IPS-18c (cell line): ENCODE data around the gene MRPL19.
"Not testable (repeated sequence)": the region's sequence is repeated elsewhere in the genome, so short reads cannot be mapped to it uniquely, and the experiment has no call there.

ENCODE experiments used
- H3K4me3 ChIP-seq: 2 replicates; pipeline ENCODE4 v1.7.0; 2013; ENCODE audit warnings: low read depth, mild to moderate bottlenecking, low read length, moderate library complexity; ENCODE audit not compliant: insufficient read depth
- H3K9me3 ChIP-seq: one replicate; pipeline ENCODE4 v1.6.1; 2013; ENCODE audit warnings: mild to moderate bottlenecking, low read length, moderate library complexity; ENCODE audit not compliant: control insufficient read depth, insufficient read depth

MRPL19 gene

GRCh38 chr2:75643980-75644379 is 2.6 kb upstream of the MRPL19 start:
- H3K4me3 ChIP-seq = no peak overlapping the region

GRCh38 chr2:75645643-75646042 is 940 bp upstream of the MRPL19 start:
- Histone ChIP-seq H3K4me3 (no peak overlapping the region), H3K9me3 (no peaks in the 10 kb centered on the region)

More at GRCh38 chr2:75643980-75644379, 2.6 kb upstream of the MRPL19 start:
- H3K9me3 ChIP-seq = no peaks in the 10 kb centered on the region

GRCh38 chr2:75646090-75646582 is 447 bp upstream of the MRPL19 start:
- Histone ChIP-seq H3K4me3 (peak overlapping the region; percentile 98), H3K9me3 (no peaks in the 10 kb centered on the region)

GRCh38 chr2:75647771-75648170 is 1.2 kb downstream of the MRPL19 start:
- Histone ChIP-seq H3K4me3 (peak overlapping the region; percentile 98; the same call in 1 of the 2 replicates), H3K9me3 (no peaks in the 10 kb centered on the region)

- Histone ChIP-seq H3K4me3 (no peak overlapping the region), H3K9me3 (no peaks in the 10 kb centered on the region)
Observed at GRCh38 chr2:75654012-75654411, 7.4 kb downstream of the MRPL19 start.

- no peaks in the 10 kb centered on the region for H3K9me3 ChIP-seq
Observed at GRCh38 chr2:75655861-75656260, 9.3 kb downstream of the MRPL19 start.

GRCh38 chr2:75656563-75656962 is 10.0 kb downstream of the MRPL19 start:
- Histone ChIP-seq H3K4me3 (no peak overlapping the region), H3K9me3 (no peaks in the 10 kb centered on the region)

More at GRCh38 chr2:75655861-75656260, 9.3 kb downstream of the MRPL19 start:
- H3K4me3 ChIP-seq = no peak overlapping the region

- Histone ChIP-seq H3K4me3 (no peak overlapping the region), H3K9me3 (no peaks in the 10 kb centered on the region)
Observed at GRCh38 chr2:75657798-75658197, 11.2 kb downstream of the MRPL19 start.

GRCh38 chr2:75666911-75667310 is 20.3 kb downstream of the MRPL19 start:
- Histone ChIP-seq H3K4me3 (no peak overlapping the region), H3K9me3 (no peaks in the 10 kb centered on the region)

GRCh38 chr2:75667884-75668283 is 21.3 kb downstream of the MRPL19 start:
- no peak overlapping the region for H3K4me3 ChIP-seq
- no peaks in the 10 kb centered on the region for H3K9me3 ChIP-seq

- H3K4me3 ChIP-seq, H3K9me3 ChIP-seq: not testable (repeated sequence)
Observed at GRCh38 chr2:75675423-75675822, 28.8 kb downstream of the MRPL19 start.

GRCh38 chr2:75675908-75676307 is 29.3 kb downstream of the MRPL19 start:
- Histone ChIP-seq H3K4me3 (no peak overlapping the region), H3K9me3 (no peaks in the 10 kb centered on the region)

- Histone ChIP-seq H3K4me3 (no peak overlapping the region), H3K9me3 (no peaks in the 10 kb centered on the region)
Observed at GRCh38 chr2:75676464-75676863, 29.9 kb downstream of the MRPL19 start.

GRCh38 chr2:75679556-75679955 is 33.0 kb downstream of the MRPL19 start:
- no peak overlapping the region for H3K4me3 ChIP-seq

GRCh38 chr2:75680402-75680801 is 33.8 kb downstream of the MRPL19 start:
- Histone ChIP-seq H3K9me3 (no peaks in the 10 kb centered on the region), H3K4me3 (no peak overlapping the region)

More at GRCh38 chr2:75679556-75679955, 33.0 kb downstream of the MRPL19 start:
- no peaks in the 10 kb centered on the region for H3K9me3 ChIP-seq

- not testable (repeated sequence) for H3K4me3 ChIP-seq, H3K9me3 ChIP-seq
Observed at GRCh38 chr2:75683430-75683829, 36.8 kb downstream of the MRPL19 start.

GRCh38 chr2:75688196-75688595 is 41.6 kb downstream of the MRPL19 start:
- H3K4me3 ChIP-seq = no peak overlapping the region

GRCh38 chr2:75698918-75699317 is 52.3 kb downstream of the MRPL19 start:
- no peaks in the 10 kb centered on the region for H3K9me3 ChIP-seq

More at GRCh38 chr2:75688196-75688595, 41.6 kb downstream of the MRPL19 start:
- no peaks in the 10 kb centered on the region for H3K9me3 ChIP-seq

GRCh38 chr2:75702593-75702992 is 56.0 kb downstream of the MRPL19 start:
- H3K9me3 ChIP-seq = no peaks in the 10 kb centered on the region
- H3K4me3 ChIP-seq = no peak overlapping the region

More at GRCh38 chr2:75698918-75699317, 52.3 kb downstream of the MRPL19 start:
- H3K4me3 ChIP-seq = no peak overlapping the region
